ENCODE data around the gene CRELD2.

The CRELD2 gene

GRCh38 chr22:49946612-49947295 is 28.3 kb downstream of the CRELD2 start:
- H3K9ac ChIP-seq (ENCODE audit: low read length), result no peak overlapping the region
- no peak overlapping the region for H3K4me3 ChIP-seq (ENCODE audit: low read depth, low read length, poor library complexity, severe bottlenecking)
- no peak overlapping the region for H3K27ac ChIP-seq (ENCODE audit: low read depth, low read length, poor library complexity, severe bottlenecking)
- H3K9me3 ChIP-seq (ENCODE audit: low read length), result no peaks in the 10 kb centered on the region
- no peak overlapping the region for H3K4me2 ChIP-seq (ENCODE audit: low read length)
- no peaks in the 10 kb centered on the region for H3F3A ChIP-seq (ENCODE audit: insufficient read depth, low read length)
- no peak overlapping the region for H2AFZ ChIP-seq (ENCODE audit: low read length)
- no peaks in the 10 kb centered on the region for H3K9me2 ChIP-seq (ENCODE audit: low read depth, low read length)
- peaks cover 4% of the 10 kb centered on the region for H3K4me1 ChIP-seq (ENCODE audit: insufficient read depth, low read length, severe bottlenecking)
- TF ChIP-seq EZH2 (IDR thresholded peaks at IDR 0.05; ENCODE audit: borderline replicate concordance, low read length), result no peak
- no peak for TF ChIP-seq CTCF (IDR thresholded peaks at IDR 0.05; ENCODE audit: low read length)
- H3K27me3 ChIP-seq (ENCODE audit: insufficient read depth, low read length), result no peaks in the 10 kb centered on the region
- no peaks in the 10 kb centered on the region for H3K79me2 ChIP-seq (ENCODE audit: insufficient read depth, low read length)
- H4K20me1 ChIP-seq (ENCODE audit: insufficient read depth, low read length), result no peaks in the 10 kb centered on the region
- H3K36me3 ChIP-seq (ENCODE audit: insufficient read depth, low read length), result no peaks in the 10 kb centered on the region

GRCh38 chr22:49947296-49947622 is 28.8 kb downstream of the CRELD2 start:
- Histone ChIP-seq H3K4me2 (ENCODE audit: low read length) (no peak overlapping the region), H3K9me3 (ENCODE audit: low read length) (no peaks in the 10 kb centered on the region), H3F3A (ENCODE audit: insufficient read depth, low read length) (no peaks in the 10 kb centered on the region), H3K9me2 (ENCODE audit: low read depth, low read length) (no peaks in the 10 kb centered on the region), H3K9ac (ENCODE audit: low read length) (no peak overlapping the region), H3K79me2 (ENCODE audit: insufficient read depth, low read length) (no peaks in the 10 kb centered on the region), H4K20me1 (ENCODE audit: insufficient read depth, low read length) (no peaks in the 10 kb centered on the region), H3K27me3 (ENCODE audit: insufficient read depth, low read length) (0 out of 2 replicates have a peak, but pooled peaks cover 2% of the 10 kb centered on the region), H3K4me1 (ENCODE audit: insufficient read depth, low read length, severe bottlenecking) (peaks cover 4% of the 10 kb centered on the region), H2AFZ (ENCODE audit: low read length) (no peak overlapping the region), H3K36me3 (ENCODE audit: insufficient read depth, low read length) (no peaks in the 10 kb centered on the region), H3K27ac (ENCODE audit: low read depth, low read length, poor library complexity, severe bottlenecking) (no peak overlapping the region), H3K4me3 (ENCODE audit: low read depth, low read length, poor library complexity, severe bottlenecking) (no peak overlapping the region)
- TF ChIP-seq EZH2 (IDR thresholded peaks at IDR 0.05; ENCODE audit: borderline replicate concordance, low read length) (no peak), CTCF (IDR thresholded peaks at IDR 0.05; ENCODE audit: low read length) (no peak)

- no peak overlapping the region for H3K4me2 ChIP-seq (ENCODE audit: low read length)
These were observed 29.9 kb downstream of the CRELD2 start for GRCh38 chr22:49948116-49948957.

More at GRCh38 chr22:49948116-49948957, 29.9 kb downstream of the CRELD2 start:
- Histone ChIP-seq H3K27me3 (ENCODE audit: insufficient read depth, low read length) (0 out of 2 replicates have a peak, but pooled peaks cover 6% of the 10 kb centered on the region), H3K4me3 (ENCODE audit: low read depth, low read length, poor library complexity, severe bottlenecking) (no peak overlapping the region), H3F3A (ENCODE audit: insufficient read depth, low read length) (no peaks in the 10 kb centered on the region), H4K20me1 (ENCODE audit: insufficient read depth, low read length) (no peaks in the 10 kb centered on the region), H3K79me2 (ENCODE audit: insufficient read depth, low read length) (no peaks in the 10 kb centered on the region), H3K27ac (ENCODE audit: low read depth, low read length, poor library complexity, severe bottlenecking) (no peak overlapping the region), H3K4me1 (ENCODE audit: insufficient read depth, low read length, severe bottlenecking) (peaks cover 4% of the 10 kb centered on the region), H2AFZ (ENCODE audit: low read length) (no peak overlapping the region), H3K9me2 (ENCODE audit: low read depth, low read length) (no peaks in the 10 kb centered on the region), H3K9ac (ENCODE audit: low read length) (no peak overlapping the region), H3K36me3 (ENCODE audit: insufficient read depth, low read length) (no peaks in the 10 kb centered on the region), H3K9me3 (ENCODE audit: low read length) (no peaks in the 10 kb centered on the region)
- TF ChIP-seq CTCF (IDR thresholded peaks at IDR 0.05; ENCODE audit: low read length), result no peak
- no peak for TF ChIP-seq EZH2 (IDR thresholded peaks at IDR 0.05; ENCODE audit: borderline replicate concordance, low read length)

Data from OCI-LY1 (cell line).